ENCODE measurements around the gene MRPL58.
"Not testable (repeated sequence)": the region's sequence is repeated elsewhere in the genome, so short reads cannot be mapped to it uniquely, and the experiment has no call there.

MRPL58 gene

GRCh38 chr17:75019710-75020109 is 7.2 kb downstream of the MRPL58 start:
- no peak for DNase-seq

- no peak for DNase-seq
Observed at GRCh38 chr17:75020331-75021110, 8.1 kb downstream of the MRPL58 start.

GRCh38 chr17:75024686-75025397 is 12.4 kb downstream of the MRPL58 start:
- DNase-seq: no peak

- DNase-seq: not testable (repeated sequence)
Observed at GRCh38 chr17:75025398-75025734, 12.9 kb downstream of the MRPL58 start.

- DNase-seq: not testable (repeated sequence)
Observed at GRCh38 chr17:75026650-75027049, 14.2 kb downstream of the MRPL58 start.

- no peak for DNase-seq
Observed at GRCh38 chr17:75030161-75030560, 17.7 kb downstream of the MRPL58 start.

- peak; percentile 46 for DNase-seq
Observed at GRCh38 chr17:75031972-75032719, 19.7 kb downstream of the MRPL58 start.

GRCh38 chr17:75032720-75033280 is 20.3 kb downstream of the MRPL58 start:
- DNase-seq: no peak

- peak; percentile 73 for DNase-seq
Observed at GRCh38 chr17:75033346-75034235, 21.1 kb downstream of the MRPL58 start.

GRCh38 chr17:75034236-75034908 is 21.9 kb downstream of the MRPL58 start:
- DNase-seq: peak; percentile 67

- peak; percentile 41 for DNase-seq
Observed at GRCh38 chr17:75036643-75037268, 24.3 kb downstream of the MRPL58 start.

GRCh38 chr17:75039238-75039637 is 26.8 kb downstream of the MRPL58 start:
- DNase-seq: no peak

- no peak for DNase-seq
Observed at GRCh38 chr17:75041656-75042280, 29.3 kb downstream of the MRPL58 start.

- not testable (repeated sequence) for DNase-seq
Observed at GRCh38 chr17:75043789-75044188, 31.3 kb downstream of the MRPL58 start.

- no peak for DNase-seq
Observed at GRCh38 chr17:75044716-75045115, 32.2 kb downstream of the MRPL58 start.

- not testable (repeated sequence) for DNase-seq
Observed at GRCh38 chr17:75045946-75046406, 33.5 kb downstream of the MRPL58 start.

- peak; percentile 80 for DNase-seq
Observed at GRCh38 chr17:75046407-75047289, 34.2 kb downstream of the MRPL58 start, which contains the start of the genes ATP5PD and KCTD2. TSS of gene ATP5PD (minus strand) at chr17:75046969. CDS start at chr17:75042650, 4,319 bp downstream. TSS of gene KCTD2 (plus strand) at chr17:75047225. CDS start at chr17:75047251, 26 bp downstream.

- no peak for DNase-seq
Observed at GRCh38 chr17:75047398-75048098, 35.1 kb downstream of the MRPL58 start.

All from NCI-H748 treated with DMSO at 0.1 percent for 48 hours (cell line).